HG03064 (cell line): ENCODE measurements around the gene AOPEP.

Experiments
- ATAC-seq: cut with Tn5 transposase; IDR thresholded peaks from one replicate; pipeline ENCODE4 v1.9.1; 2021; ENCODE audit warnings: low read depth; ENCODE audit not compliant: unreplicated experiment

Gene AOPEP

GRCh38 chr9:95063300-95063699, 336.8 kb downstream of the AOPEP start:
- ATAC-seq: no peak

DNA sequence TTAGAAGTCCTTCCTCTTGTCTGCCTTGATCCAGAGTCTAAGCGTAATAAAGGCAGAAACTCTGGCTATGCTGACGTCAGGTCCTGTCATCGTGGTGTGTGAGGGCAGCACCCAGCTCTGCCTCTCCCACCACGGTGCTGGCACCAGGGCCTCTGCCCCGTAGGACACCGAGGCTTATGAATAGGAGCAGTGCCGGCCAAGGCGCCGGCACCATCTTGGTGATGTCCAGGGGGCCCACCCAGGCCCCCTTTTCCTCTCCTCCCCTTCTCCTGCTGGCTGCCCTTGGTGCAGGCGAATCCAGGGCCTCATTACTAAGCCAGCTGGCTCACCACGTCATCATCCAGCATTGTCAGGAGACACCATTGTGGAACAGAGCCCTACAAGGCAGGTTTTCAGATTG, 338.7 kb downstream of the AOPEP start:
- ATAC-seq: no peak

GRCh38 chr9:95067057-95067456, 340.6 kb downstream of the AOPEP start:
- ATAC-seq: no peak

DNA sequence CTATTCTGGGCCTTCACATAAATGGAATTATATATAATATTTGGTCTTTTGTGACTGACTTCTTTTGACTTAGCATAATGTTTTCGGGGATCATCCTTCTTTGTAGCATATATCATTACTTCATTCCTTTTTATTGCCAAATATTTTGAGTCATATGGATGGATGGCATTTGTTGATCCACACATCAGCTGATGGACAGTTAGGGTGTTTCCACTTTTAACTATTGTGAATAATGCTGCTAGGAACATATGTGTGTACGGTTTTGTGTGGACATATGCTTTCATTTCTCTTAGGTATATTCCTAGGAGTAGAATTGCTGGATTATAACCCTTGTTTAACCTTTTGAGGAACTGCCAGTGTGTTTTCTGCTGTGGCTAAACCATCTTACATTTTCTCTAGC, 341.4 kb downstream of the AOPEP start:
- no peak for ATAC-seq

DNA sequence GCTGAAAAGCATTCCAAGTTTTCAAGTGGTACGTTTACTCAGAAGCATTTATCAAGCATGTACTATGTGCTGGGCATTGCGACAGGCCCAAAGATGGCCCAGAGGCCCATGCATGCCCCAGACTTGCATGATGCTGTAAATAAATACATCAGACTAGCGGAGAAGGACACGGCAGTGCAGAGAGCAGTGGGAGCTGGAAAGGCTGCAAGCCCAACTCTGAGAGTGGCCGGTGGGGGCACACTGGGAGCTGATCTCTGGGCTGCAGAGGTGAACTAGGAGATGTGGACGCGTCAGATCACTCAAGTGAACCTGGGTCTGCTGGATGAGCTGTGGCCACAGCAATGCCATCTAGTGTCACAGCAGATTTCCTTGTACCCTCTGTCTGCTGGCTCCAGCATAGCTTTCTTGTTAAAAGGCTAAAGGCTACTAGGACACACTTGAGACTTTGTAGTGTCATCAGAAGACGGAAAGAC, 344.1 kb downstream of the AOPEP start:
- ATAC-seq: no peak

GRCh38 chr9:95071450-95071849, 345.0 kb downstream of the AOPEP start:
- ATAC-seq: no peak

- no peak for ATAC-seq
These were observed 345.4 kb downstream of the AOPEP start for GRCh38 chr9:95071925-95072324.

DNA sequence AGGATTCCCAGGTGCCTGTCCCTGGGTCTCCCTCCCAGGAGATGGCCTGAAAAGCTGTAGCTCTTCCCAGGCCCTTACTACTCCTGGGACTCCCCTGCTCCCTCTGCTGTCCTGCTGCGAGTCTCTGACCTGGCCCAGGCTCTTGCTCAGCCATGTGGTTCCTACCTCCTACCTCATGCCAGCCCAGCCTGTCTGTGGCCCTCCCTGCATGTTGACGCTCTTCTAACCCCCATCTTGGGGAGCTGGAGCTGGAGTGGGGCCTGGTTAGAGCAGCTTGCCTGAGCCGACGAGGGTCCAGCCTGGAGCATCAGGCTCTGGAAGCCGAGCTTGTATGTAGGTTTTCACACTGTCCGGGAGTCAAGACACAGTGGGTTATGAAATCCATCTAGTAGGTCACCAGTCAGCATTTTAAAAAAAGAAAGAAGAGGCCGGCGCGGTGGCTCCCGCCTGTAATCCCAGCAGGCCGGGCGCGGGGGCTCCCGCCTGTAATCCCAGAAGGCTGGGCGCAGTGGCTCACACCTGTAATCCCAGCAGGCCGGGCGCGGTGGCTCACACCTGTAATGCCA, 346.6 kb downstream of the AOPEP start:
- no peak for ATAC-seq

DNA sequence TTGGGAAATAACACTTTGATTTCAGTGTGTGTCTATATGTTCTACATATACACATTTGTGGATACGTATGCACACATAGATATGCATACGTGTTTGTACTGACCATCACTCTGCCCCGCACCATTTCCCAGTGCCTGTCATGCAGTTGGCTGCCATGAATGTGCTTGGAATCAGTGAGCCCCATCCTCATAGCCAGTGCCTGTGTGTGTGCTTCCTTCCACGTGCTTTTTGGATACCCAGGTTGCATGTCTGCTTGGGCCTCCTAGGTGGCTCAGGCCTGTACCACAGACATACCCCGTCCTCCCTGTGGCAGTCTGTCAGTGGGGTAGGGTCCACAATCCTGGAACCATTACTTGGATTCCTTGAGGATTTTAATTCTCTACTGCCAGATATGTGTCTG, 347.4 kb downstream of the AOPEP start:
- ATAC-seq: no peak

GRCh38 chr9:95074632-95075031, 348.1 kb downstream of the AOPEP start:
- ATAC-seq: no peak

DNA sequence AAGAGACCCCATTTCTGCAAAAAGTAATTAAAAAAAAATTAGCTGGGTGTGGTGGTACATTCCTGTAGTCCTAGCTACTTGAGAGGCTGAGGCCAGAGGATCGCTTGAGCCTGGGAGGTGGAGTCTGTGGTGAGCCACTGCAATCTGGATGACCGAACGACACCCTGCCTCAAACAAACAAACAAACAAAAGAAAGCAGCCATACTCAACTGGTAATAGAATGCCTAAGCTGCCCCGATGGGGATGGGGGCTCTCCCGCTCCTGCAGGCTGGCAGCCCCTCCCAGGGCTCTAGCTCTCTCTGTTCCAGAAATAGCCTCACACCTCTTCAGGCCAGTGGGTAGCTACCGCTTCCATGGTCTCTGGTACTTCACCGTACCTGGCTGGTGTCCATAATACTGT, 349.2 kb downstream of the AOPEP start:
- ATAC-seq: no peak

- ATAC-seq: no peak
These were observed 350.2 kb downstream of the AOPEP start for GRCh38 chr9:95076696-95077052.

- ATAC-seq: no peak
These were observed 350.7 kb downstream of the AOPEP start for GRCh38 chr9:95077053-95077765.

DNA sequence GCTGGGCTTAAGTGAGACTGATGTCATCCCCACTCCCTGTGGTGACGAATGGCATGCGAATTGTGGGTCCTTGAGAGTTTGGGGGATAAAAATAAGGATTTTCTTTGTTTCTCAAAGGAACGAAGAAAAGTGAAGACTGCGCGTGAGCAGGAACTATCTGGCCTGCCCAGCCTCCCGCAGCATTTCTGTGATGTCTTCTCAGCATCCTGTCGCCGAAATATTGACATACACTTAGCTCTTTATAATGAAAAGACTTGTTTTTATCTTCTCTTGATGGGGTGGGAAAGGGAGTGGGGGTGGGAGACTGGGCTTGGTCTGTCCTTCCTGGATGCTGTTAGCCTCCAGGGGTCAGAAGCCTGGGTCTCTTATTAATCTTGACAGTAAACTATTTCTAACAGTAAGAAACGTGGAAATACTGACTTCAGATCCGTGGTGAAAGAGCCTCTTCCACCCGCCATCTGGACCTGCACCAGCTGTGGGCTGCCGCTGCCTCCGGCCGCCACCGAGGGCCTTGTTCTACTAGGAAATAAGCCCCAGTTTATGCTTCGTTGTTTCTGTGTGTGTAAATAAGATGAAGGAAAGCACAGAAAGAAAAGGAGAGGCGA, 351.4 kb downstream of the AOPEP start:
- ATAC-seq: no peak

- no peak for ATAC-seq
These were observed 352.0 kb downstream of the AOPEP start for GRCh38 chr9:95078511-95078910.

DNA sequence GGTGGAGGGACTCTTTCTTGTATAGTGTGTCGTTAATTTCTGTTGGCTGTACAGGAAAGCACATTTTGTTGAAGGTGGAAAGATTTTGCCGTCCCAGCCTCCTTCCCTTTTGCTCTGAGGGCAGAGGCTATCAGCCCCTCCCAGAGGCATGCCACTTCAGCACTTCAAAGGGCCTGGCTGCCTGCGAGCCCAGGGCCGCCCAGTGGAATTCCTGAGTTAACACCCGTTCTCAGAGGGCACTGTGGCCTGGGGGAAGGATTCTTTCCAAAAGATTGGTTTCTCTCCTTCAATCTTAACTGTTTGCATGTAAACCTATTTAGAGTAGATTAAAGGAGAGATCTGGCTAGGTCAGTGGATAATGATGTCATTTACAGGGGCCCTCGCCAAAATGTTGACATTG, 352.4 kb downstream of the AOPEP start:
- no peak for ATAC-seq

GRCh38 chr9:95079461-95079860, 353.0 kb downstream of the AOPEP start:
- no peak for ATAC-seq

DNA sequence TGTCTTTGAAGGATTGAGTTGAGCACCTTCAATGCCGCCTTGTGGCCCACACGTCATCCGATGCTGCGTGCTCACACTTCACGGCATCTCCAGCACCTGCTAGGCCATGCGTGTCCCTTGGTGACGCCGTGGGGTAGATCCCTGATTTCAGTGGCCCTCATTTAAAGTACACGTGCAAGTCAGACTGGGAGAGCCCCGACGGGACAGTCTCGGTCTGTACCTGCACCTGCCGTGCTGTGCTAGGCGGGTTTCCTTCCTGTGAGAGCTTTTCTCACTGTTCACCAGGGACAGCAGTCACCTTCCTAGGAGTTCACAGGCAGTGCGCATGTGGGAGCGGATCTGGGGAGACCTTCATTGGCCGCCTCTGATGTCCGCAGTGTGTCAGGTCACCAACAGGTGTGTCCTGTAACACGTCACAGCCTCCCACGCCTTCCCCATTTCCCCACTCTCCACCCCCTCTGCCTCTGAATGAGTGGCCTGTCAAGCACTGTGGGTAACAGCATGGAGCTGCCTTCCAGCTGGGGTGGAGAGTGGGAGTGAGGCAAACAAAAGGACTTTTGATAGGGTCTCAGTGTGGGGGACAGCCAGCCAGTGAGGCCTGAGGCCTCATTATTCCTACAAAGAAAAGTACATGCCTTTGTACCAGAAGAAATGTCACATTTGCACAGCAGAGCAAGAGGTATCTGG, 354.6 kb downstream of the AOPEP start:
- ATAC-seq: no peak

DNA sequence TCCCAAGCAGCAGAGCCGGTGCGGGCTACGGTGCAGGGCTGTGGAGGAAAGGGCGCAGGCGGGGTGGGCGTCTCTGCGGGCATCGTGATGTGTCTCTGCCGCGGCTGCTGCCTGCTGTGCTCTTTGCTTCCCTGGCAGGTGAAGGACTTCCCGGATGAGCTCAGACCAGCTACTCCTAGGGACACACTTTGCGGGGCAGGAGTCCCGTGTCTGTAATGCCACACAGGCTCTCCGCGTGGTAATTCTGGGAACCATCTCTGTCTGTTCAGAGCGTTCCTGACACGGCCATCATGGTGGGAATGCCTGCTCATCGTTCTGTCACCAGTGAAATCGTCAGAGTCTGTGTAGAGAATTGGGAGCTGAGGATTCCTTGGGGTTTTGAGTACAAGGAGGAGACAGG, 355.5 kb downstream of the AOPEP start:
- no peak for ATAC-seq

GRCh38 chr9:95082401-95083084, 356.0 kb downstream of the AOPEP start:
- no peak for ATAC-seq
